ENCODE measurements around the gene LASP1.
A peak's percentile ranks its signal among the peaks of the same experiment; 100 is the strongest.

LASP1 gene

DNA sequence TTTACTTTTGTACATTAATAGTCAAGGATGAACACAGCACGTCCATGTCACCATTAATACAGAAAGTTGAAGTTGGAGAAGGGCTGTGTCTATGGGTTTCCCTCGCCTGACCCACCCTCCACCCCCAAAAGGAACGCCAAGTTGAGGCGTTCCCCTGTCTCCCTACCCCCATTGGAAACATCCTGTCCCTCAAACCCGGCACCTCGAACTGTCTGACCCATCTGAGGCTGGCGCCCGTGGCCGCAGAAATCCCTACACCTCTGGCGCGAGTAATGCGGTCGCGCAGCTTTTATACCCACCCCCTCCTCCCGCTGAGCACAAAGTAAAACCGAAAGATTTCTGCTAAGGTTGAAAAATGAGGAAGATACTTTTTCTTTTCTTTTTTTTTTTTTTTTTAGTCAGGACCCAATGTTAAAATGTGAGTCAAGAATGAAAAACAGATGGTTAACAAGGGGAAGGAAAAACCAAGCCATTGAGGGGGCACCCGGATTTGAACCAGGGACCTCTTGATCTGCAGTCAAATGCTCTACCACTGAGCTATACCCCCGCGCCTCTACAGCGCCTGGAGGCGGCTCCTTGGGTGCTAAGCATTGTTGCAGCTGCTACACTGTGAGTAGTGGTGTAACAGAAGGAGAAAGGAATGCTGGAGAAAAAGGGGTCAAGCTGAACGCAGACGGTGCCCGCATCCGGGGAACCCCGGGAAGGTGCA, 887 bp upstream of the LASP1 start:
- peak; percentile 90 for DNase-seq (ENCODE audit: low spot score)

DNA sequence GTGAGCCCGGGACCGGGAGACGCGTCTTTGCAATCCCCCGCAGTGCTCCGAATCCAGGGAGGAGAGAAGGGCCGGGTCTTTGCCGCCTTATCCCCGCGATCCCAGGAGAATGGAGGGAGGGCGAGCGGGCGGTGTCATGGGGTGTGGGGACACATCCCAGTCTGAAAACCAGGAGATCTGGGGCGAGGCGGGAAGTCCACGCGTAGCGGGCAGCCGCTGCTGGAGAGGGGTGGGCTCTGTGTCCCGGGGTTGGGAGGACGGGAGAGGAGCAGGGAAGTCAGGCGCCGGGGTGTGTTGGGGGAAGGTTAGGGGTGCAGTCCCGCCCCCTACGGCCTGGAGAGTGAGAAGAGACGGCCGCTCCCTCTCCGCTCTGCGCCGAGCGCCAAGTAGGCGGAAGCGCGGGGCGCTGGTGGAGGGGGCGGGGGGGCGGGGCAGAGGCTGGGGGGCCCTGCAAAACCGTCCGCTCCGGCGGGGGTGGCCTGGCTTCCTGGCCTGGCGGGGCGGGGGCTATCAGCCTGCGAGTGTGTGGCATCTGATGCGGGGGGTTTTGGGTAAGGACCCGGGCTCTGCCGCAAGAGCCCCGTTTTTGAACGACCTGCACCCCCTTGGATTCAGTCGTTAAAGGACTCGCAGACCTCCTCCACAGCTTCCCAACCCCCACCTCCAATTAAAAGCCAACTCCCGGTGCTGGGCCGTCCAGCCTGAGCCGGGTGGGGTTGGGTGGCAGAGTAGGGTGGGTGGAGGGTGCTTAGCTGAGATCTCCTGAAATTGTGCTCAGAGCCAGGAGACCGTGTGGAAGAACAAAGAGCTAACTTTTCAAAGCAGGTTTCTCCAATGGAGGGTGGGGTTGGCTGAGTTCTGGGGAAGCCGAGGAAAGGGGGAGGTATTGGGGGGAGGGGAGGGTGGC, 654 bp downstream of the LASP1 start:
- peak; percentile 75 for DNase-seq (ENCODE audit: low spot score)

DNA sequence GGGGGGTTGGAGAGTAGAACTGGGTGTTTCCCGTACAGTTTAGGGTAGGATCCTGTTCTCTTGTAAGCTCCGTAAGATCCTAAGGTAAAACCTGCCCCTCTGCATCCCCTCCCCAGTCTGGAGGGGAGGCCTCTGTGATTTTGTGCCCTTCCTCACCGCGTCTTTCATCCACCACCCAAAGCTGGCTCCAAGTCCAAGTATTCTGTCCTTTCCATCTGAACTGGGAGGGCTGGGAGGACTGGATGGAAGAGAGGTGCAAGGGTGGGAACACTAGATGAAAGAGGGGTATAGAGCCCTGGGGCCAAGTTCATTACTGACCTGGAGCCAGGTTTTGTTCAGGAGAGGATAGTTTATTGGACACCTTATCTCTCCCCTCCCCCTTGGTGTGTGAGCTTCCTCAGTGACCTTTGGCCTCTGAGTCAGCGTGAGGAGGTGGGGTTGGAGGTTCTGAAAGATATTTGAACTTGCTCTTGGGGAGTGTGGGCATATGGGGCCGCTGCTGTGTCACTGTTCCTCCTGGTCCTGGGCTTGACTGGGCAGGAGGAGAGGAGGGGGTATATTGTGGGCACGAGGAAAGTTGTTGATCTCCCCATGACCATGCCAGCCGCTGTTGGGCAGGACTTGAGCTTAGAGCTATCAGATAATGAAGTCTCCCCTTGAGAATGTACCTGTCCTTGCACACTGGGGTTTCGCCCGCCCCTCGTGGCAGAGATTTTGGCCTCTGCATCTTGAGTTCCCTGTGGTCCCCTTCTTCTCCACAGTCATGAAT, 1.6 kb downstream of the LASP1 start:
- DNase-seq (ENCODE audit: low spot score): no peak

DNA sequence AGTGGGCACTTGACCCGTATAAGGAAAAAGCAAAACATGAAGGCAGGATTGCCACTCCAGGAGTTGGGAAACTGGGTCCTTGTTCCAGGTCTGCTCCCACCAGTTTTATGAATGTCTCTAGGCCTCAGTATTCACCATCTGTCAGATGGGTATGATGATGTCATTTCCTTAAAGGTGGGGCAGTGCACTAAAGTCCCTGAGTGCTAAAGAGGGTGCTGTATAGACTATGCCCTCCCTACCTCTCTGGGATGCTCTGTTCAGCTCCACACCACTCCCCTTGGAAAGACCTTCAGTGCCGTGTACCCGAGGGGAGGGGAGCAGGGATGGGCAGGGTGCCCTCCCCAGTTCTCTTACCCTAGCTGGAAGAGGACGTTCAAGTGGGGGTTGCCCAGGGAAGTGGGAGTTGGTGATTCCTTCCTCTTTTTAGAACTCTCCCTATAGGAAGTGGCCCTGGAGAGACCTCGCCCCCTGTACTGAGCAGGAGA, 2.2 kb downstream of the LASP1 start:
- no peak for DNase-seq (ENCODE audit: low spot score)

- no peak for DNase-seq (ENCODE audit: low spot score)
Observed at GRCh38 chr17:38872671-38873385, 3.0 kb downstream of the LASP1 start.

- DNase-seq (ENCODE audit: low spot score): no peak
Observed at GRCh38 chr17:38873640-38874380, 4.0 kb downstream of the LASP1 start.

GRCh38 chr17:38874505-38875400, 4.9 kb downstream of the LASP1 start:
- no peak for DNase-seq (ENCODE audit: low spot score)

DNA sequence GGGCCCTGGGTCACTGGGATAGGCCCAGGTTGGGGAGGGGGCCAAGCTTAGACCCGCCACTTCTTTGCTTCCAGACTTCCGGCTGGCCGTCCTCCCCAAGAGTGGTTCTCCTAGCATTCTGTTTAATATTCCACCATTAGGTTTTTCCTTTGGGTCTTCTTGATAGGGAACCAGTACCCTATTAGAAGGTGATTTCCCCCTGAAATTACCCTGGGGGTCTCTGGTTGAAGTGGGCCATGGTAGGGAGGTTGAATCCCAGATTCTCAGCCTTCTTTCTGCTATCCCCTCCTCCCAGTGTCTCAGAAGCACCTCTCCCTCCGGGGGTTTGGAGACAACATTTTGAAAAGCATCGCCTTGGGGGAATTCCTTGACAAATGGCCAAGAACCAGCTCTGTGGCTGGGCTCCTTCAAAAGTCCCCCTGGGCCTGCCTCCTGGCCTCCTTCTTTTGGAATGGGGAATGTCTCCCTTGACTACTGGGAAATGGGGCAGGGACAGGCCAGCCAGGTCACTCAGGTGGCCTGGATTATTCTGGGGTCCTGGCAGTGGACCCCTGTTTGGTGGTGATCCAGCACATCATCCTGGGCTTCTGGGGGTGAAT, 5.7 kb downstream of the LASP1 start:
- no peak for DNase-seq (ENCODE audit: low spot score)

DNA sequence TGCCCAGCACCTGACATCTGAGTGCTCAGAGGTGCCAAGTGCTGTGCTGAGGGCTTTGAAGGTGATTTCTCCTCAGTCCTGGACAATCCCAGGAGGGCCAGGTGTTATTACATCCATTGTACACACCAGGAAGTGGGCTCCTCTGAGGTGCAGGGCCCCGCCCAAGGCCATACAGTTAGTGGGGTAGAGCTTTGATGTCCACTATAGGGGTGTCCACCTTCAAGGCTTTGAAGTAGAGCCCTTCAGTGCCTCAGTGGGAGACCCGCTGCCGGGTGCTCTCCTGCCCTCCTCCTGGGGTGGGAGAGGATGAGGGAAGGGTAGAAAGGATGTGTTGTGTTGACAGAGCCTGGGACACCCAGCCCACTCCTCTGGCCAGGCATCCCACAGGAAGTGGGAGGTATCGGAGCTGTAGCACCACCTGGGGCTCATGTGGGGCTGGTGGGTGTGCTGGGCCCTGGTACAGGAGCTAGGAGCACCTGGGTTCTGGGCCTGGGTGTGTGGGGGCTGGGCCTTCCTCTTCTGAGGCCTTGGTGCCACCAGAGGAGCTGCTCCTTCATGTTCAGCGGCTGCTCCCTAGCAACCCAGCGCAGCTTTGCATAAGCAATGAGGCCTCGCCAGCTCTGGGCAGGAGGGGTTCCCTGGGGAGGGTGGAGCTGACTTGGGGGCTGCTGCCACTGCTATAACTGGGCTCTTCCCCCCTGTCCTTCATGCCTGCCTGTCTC, 7.4 kb downstream of the LASP1 start:
- no peak for DNase-seq (ENCODE audit: low spot score)

GRCh38 chr17:38879878-38880665, 10.2 kb downstream of the LASP1 start:
- DNase-seq (ENCODE audit: low spot score): no peak

GRCh38 chr17:38881600-38882191, 11.8 kb downstream of the LASP1 start:
- no peak for DNase-seq (ENCODE audit: low spot score)

DNA sequence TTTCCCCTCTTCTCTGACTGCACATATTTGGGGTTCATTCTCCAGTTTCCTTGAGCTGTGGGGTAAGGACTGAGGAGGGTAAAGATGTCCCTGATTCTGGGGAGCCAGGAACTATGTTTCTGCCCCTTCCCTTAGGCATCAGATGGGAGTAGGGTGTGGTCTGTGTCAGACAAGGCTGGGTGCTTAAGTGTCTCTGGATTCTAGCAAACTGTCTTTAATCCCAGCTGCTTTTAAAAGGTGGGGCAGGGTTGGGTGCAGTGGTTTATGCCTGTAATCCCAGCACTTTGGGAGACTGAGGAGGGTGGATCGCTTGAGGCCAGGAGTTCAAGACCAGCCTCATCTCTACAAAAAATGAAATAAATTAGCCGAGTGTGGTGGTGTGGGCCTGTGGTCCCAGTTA, 13.0 kb downstream of the LASP1 start:
- DNase-seq (ENCODE audit: low spot score): no peak

- DNase-seq (ENCODE audit: low spot score): no peak
Observed at GRCh38 chr17:38883592-38884526, 14.0 kb downstream of the LASP1 start.

DNA sequence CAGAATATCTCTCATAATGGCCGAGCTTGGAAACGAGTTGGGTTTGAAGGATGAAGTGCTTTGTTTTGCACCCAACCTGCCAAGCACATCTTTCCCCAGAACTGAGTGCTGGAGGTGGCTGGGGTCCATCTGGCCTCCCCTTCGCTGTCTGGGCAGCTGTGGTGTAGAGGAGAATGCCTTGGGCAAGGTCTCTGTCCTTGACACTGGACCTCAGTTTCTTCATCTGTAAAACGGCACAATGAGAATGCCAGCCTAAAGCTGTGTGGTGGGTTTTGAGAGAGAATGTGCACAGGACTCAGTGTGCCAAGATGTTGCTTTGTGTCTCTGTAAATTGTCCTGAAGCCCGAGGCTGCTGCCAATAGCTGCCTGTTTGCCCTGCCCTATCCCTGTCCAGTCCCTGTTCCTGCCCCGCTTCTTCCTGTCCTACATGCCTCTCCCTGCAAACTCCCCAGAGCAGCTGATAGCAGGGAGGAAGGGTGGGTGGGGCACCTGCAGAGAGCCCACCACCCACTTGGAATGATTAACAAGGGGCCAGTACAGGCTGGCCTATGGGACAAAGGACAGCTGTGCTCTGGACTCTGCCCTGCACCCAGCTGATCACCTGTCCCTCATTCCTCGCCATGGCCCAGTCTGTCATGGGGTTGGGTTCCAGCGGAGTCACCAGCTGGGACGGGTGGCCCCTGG, 15.3 kb downstream of the LASP1 start:
- DNase-seq (ENCODE audit: low spot score): no peak

GRCh38 chr17:38885728-38886642, 16.1 kb downstream of the LASP1 start:
- peak; percentile 90 for DNase-seq (ENCODE audit: low spot score)
